Neural cell (in vitro differentiated cells): ENCODE measurements around the gene IPO9. TPM values are rescaled to one million over a fixed set of nuclear protein-coding genes. Genes with fewer than 3 reads are reported as not detected.
"Not testable (repeated sequence)": the region's sequence is repeated elsewhere in the genome, so short reads cannot be mapped to it uniquely, and the experiment has no call there.

Experiments
- H2AFZ ChIP-seq: fragments of 200-600, 300-800 bp; sonication (generic), shearing (Covaris generic); 2 replicates; pipeline ENCODE4 v1.6.0; 2014; ENCODE audit warnings: low read depth, mild to moderate bottlenecking, antibody characterized with exemption, low read length, moderate library complexity
- H3F3A ChIP-seq: fragments of 200-600 bp; shearing (Covaris generic); 2 replicates; pipeline ENCODE4 v1.6.1; 2016; ENCODE audit warnings: mild to moderate bottlenecking, moderate library complexity, mixed read lengths, antibody characterized with exemption, low read length; ENCODE audit not compliant: insufficient read depth, poor library complexity, severe bottlenecking
- H3K27ac ChIP-seq: fragments of 200-600, 300-800 bp; sonication (generic), shearing (Covaris generic); 2 replicates; pipeline ENCODE4 v1.5.1; 2014; ENCODE audit warnings: mild to moderate bottlenecking, low read length, moderate library complexity
- H3K27me3 ChIP-seq: fragments of 300-800, 200-600 bp; sonication (generic), shearing (Covaris generic); 2 replicates; pipeline ENCODE4 v1.6.0; 2014; ENCODE audit warnings: mild to moderate bottlenecking, low read depth, low read length, moderate library complexity; ENCODE audit not compliant: insufficient read depth
- H3K36me3 ChIP-seq: fragments of 300-800, 200-600 bp; sonication (generic), shearing (Covaris generic); 2 replicates; pipeline ENCODE4 v1.5.1; 2014; ENCODE audit warnings: mild to moderate bottlenecking, antibody characterized with exemption, low read length, moderate library complexity; ENCODE audit not compliant: insufficient read depth
- H3K4me2 ChIP-seq: fragments of 300-800, 200-600 bp; sonication (generic), shearing (Covaris generic); 2 replicates; pipeline ENCODE4 v1.6.0; 2014; ENCODE audit warnings: mild to moderate bottlenecking, low read length
- H3K4me3 ChIP-seq: fragments of 300-800, 200-600 bp; sonication (generic), shearing (Covaris generic); 2 replicates; pipeline ENCODE4 v1.5.1; 2014; ENCODE audit warnings: mild to moderate bottlenecking, low read length, moderate library complexity
- H3K79me2 ChIP-seq: fragments of 200-600 bp; shearing (Covaris generic); replicated peaks from 2 replicates; pipeline ENCODE4 v1.6.0; 2014; ENCODE audit warnings: mild to moderate bottlenecking, low read length, moderate library complexity; ENCODE audit not compliant: insufficient read depth
- H3K9ac ChIP-seq: fragments of 300-800, 200-600 bp; sonication (generic), shearing (Covaris generic); 2 replicates; pipeline ENCODE4 v1.6.1; 2016; ENCODE audit warnings: mild to moderate bottlenecking, low read length, mixed read lengths
- H3K9me2 ChIP-seq: fragments of 200-600 bp; shearing (Covaris generic); 2 replicates; pipeline ENCODE4 v1.6.1; 2016; ENCODE audit warnings: mild to moderate bottlenecking, low read length, mixed read lengths; ENCODE audit not compliant: insufficient read depth
- H3K9me3 ChIP-seq: fragments of 200-600, 300-800 bp; sonication (generic), shearing (Covaris generic); 2 replicates; pipeline ENCODE4 v1.6.1; 2016; ENCODE audit warnings: mild to moderate bottlenecking, mixed run types, low read length, moderate library complexity, mixed read lengths
- H4K20me1 ChIP-seq: fragments of 200-600 bp; shearing (Covaris generic); 2 replicates; pipeline ENCODE4 v1.6.1; 2016; ENCODE audit warnings: mild to moderate bottlenecking, mixed run types; ENCODE audit not compliant: insufficient read depth
- CTCF ChIP-seq: fragments of 450-650 bp; IDR thresholded peaks from 2 replicates; pipeline ENCODE4 v1.5.1; 2014; ENCODE audit warnings: antibody characterized with exemption, mild to moderate bottlenecking, moderate library complexity; ENCODE audit not compliant: poor library complexity, severe bottlenecking
- EP300 ChIP-seq: fragments of 450-650 bp; conservative IDR thresholded peaks from 2 replicates; pipeline ENCODE4 v1.6.1; 2014; ENCODE audit warnings: antibody characterized with exemption, mild to moderate bottlenecking, moderate library complexity; ENCODE audit not compliant: poor library complexity, severe bottlenecking
- EZH2 ChIP-seq: fragments of 200-600, 300-800 bp; shearing (Covaris generic), sonication (generic); IDR thresholded peaks from 2 replicates; pipeline ENCODE4 v1.6.1; 2014; ENCODE audit warnings: antibody characterized with exemption, low read length, borderline replicate concordance, mild to moderate bottlenecking; ENCODE audit not compliant: insufficient read depth, poor library complexity, severe bottlenecking
- MXI1 ChIP-seq: fragments of 450-650 bp; conservative IDR thresholded peaks from 2 replicates; pipeline ENCODE4 v1.6.1; 2014; ENCODE audit warnings: antibody characterized with exemption, mild to moderate bottlenecking; ENCODE audit not compliant: poor library complexity, severe bottlenecking
- POLR2AphosphoS5 ChIP-seq: IDR thresholded peaks from 2 replicates; pipeline ENCODE4 v1.6.1; 2012
- RAD21 ChIP-seq: fragments of 450-650 bp; conservative IDR thresholded peaks from 2 replicates; pipeline ENCODE4 v1.6.1; 2014; ENCODE audit warnings: antibody characterized with exemption, mild to moderate bottlenecking, moderate library complexity
- REST ChIP-seq: IDR thresholded peaks from 2 replicates; pipeline ENCODE4 v1.6.1; 2012; ENCODE audit warnings: borderline replicate concordance
- SMC3 ChIP-seq: fragments of 450-650 bp; conservative IDR thresholded peaks from 2 replicates; pipeline ENCODE4 v1.6.1; 2014; ENCODE audit warnings: antibody characterized with exemption, mild to moderate bottlenecking, moderate library complexity; ENCODE audit not compliant: poor library complexity
- TAF1 ChIP-seq: IDR thresholded peaks from 2 replicates; pipeline ENCODE4 v1.6.1; 2012; ENCODE audit warnings: low read depth
- polyA plus RNA-seq: library from polyadenylated mRNA; depleted of rRNA; stranded (reverse); fragments of >200 nt; gene quantifications from 2 replicates; pipeline ENCODE4 v1.2.3, GENCODE V29; 2014

Gene IPO9
- polyA plus RNA-seq, 1 donor from 2014 or later = 45.0 TPM

GRCh38 chr1:201838381-201838780 lies 9.4 kb downstream of the IPO9 start:
- Histone ChIP-seq H3K36me3 (no peaks in the 10 kb centered on the region), H2AFZ (no peak overlapping the region), H3K9ac (no peak overlapping the region), H4K20me1 (no peaks in the 10 kb centered on the region), H3K27ac (no peak overlapping the region), H3K9me2 (no peaks in the 10 kb centered on the region), H3K27me3 (no peaks in the 10 kb centered on the region), H3K9me3 (no peaks in the 10 kb centered on the region), H3F3A (no peaks in the 10 kb centered on the region), H3K4me2 (no peak overlapping the region), H3K4me3 (no peak overlapping the region), H3K79me2 (peaks cover 91% of the 10 kb centered on the region)
- no peak for TF ChIP-seq TAF1
- TF ChIP-seq CTCF = no peak
- TF ChIP-seq EZH2 = no peak
- TF ChIP-seq MXI1 = no peak
- TF ChIP-seq POLR2AphosphoS5 = no peak
- no peak for TF ChIP-seq RAD21
- TF ChIP-seq REST = no peak
- TF ChIP-seq EP300 = no peak
- TF ChIP-seq SMC3 = no peak

DNA sequence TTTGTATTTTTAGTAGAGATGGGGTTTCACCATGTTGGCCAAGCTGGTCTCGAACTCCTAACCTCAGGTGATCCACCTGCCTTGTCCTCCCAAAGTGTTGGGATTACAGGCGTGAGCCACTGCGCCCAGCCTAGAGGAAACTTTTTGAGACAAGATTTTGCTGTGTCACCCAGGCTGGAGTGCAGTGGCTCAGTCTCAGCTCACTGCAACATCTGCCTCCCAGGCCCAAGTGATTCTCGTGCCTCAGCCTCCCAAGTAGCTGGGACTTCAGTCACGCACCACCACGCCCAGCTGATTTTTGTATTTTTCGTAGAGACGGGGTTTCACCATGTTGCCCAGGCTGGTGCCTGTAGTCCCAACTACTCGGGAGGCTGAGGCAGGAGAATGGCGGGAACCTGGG lies 10.1 kb downstream of the IPO9 start:
- not testable (repeated sequence) for H3K9me3 ChIP-seq, H3F3A ChIP-seq, H3K36me3 ChIP-seq, H3K9me2 ChIP-seq, H3K27me3 ChIP-seq, H3K27ac ChIP-seq, H4K20me1 ChIP-seq, H2AFZ ChIP-seq, H3K4me3 ChIP-seq, H3K9ac ChIP-seq, H3K4me2 ChIP-seq
- H3K79me2 ChIP-seq = peaks cover 90% of the 10 kb centered on the region

GRCh38 chr1:201840055-201840454 lies 11.1 kb downstream of the IPO9 start:
- Histone ChIP-seq H3K79me2 (peaks cover 90% of the 10 kb centered on the region), H3K36me3 (no peaks in the 10 kb centered on the region), H3K4me3 (no peak overlapping the region), H3K9me3 (no peaks in the 10 kb centered on the region), H3K9me2 (no peaks in the 10 kb centered on the region), H3K27ac (no peak overlapping the region), H4K20me1 (peaks cover 3% of the 10 kb centered on the region), H3K4me2 (no peak overlapping the region), H3F3A (no peaks in the 10 kb centered on the region), H2AFZ (no peak overlapping the region), H3K9ac (no peak overlapping the region), H3K27me3 (no peaks in the 10 kb centered on the region)
- TF ChIP-seq MXI1 = no peak
- no peak for TF ChIP-seq CTCF
- no peak for TF ChIP-seq EP300
- TF ChIP-seq SMC3 = no peak
- TF ChIP-seq POLR2AphosphoS5 = no peak
- no peak for TF ChIP-seq RAD21
- TF ChIP-seq REST = no peak
- no peak for TF ChIP-seq EZH2
- TF ChIP-seq TAF1 = no peak
